ENCODE results near the gene CCDC14. TPM values are rescaled to one million over a fixed set of nuclear protein-coding genes. Genes with fewer than 3 reads are reported as not detected.
"Not testable (repeated sequence)": the region's sequence is repeated elsewhere in the genome, so short reads cannot be mapped to it uniquely, and the experiment has no call there.

CCDC14 gene
- total RNA-seq, 1 donor from 2014 or later: 22.6 TPM

- peaks cover 7% of the 10 kb centered on the region for H3K4me1 ChIP-seq
- peak overlapping the region in 1 of 2 donors; percentile 26 for H3K4me3 ChIP-seq
- H3K27ac ChIP-seq: no peak overlapping the region
- no peak for DNase-seq (ENCODE audit: extremely low spot score in 2 of 2)
- H3K27me3 ChIP-seq: no peaks in the 10 kb centered on the region
- H3K36me3 ChIP-seq: no peaks in the 10 kb centered on the region
- TF ChIP-seq CTCF (IDR thresholded peaks at IDR 0.05): no peak
- TF ChIP-seq POLR2A (IDR thresholded peaks at IDR 0.05): no peak
- TF ChIP-seq POLR2AphosphoS5 (IDR thresholded peaks at IDR 0.05; ENCODE audit: insufficient read depth in 1 of 2, low read depth in 1 of 2): no peak
- H3K9me3 ChIP-seq: no peaks in the 10 kb centered on the region
- intact Hi-C loops (cut with DNase I): no loop called here
Measured at GRCh38 chr3:123980539-123980938, 19.5 kb upstream of the CCDC14 start.

GRCh38 chr3:123979525-123980501 is 18.8 kb upstream of the CCDC14 start:
- intact Hi-C loops (cut with DNase I); H3K36me3 ChIP-seq: not testable (repeated sequence)
- peak in 1 of 2 donors; percentile 77 for DNase-seq (ENCODE audit: extremely low spot score in 2 of 2)

GRCh38 chr3:123976904-123977303 is 15.9 kb upstream of the CCDC14 start:
- intact Hi-C loops (cut with DNase I); H3K27ac ChIP-seq; H3K27me3 ChIP-seq; H3K36me3 ChIP-seq; H3K9me3 ChIP-seq; DNase-seq (ENCODE audit: extremely low spot score in 2 of 2); H3K4me1 ChIP-seq; H3K4me3 ChIP-seq: not testable (repeated sequence)

More at GRCh38 chr3:123979525-123980501, 18.8 kb upstream of the CCDC14 start:
- peak overlapping the region; percentile 20 to 26 for H3K4me3 ChIP-seq
- TF ChIP-seq CTCF (IDR thresholded peaks at IDR 0.05): peak; percentile 30 to 51 (median 38)
- not testable (repeated sequence) for H3K27me3 ChIP-seq, H3K9me3 ChIP-seq, H3K4me1 ChIP-seq, H3K27ac ChIP-seq

GRCh38 chr3:123976181-123976898 is 15.3 kb upstream of the CCDC14 start:
- DNase-seq (ENCODE audit: extremely low spot score in 2 of 2); H3K27me3 ChIP-seq; H3K9me3 ChIP-seq; H3K4me3 ChIP-seq; H3K27ac ChIP-seq; intact Hi-C loops (cut with DNase I); H3K36me3 ChIP-seq; H3K4me1 ChIP-seq: not testable (repeated sequence)

- H3K27me3 ChIP-seq; H3K9me3 ChIP-seq; DNase-seq (ENCODE audit: extremely low spot score in 2 of 2); H3K36me3 ChIP-seq; H3K4me3 ChIP-seq; H3K4me1 ChIP-seq; H3K27ac ChIP-seq; intact Hi-C loops (cut with DNase I): not testable (repeated sequence)
Measured at GRCh38 chr3:123975030-123975429, 14.0 kb upstream of the CCDC14 start.

- no peaks in the 10 kb centered on the region for H3K27me3 ChIP-seq
- intact Hi-C loops (cut with DNase I): no loop called here
- no peak for DNase-seq (ENCODE audit: extremely low spot score in 2 of 2)
- no peaks in the 10 kb centered on the region for H3K4me1 ChIP-seq
- no peak overlapping the region for H3K27ac ChIP-seq
- H3K36me3 ChIP-seq: no peaks in the 10 kb centered on the region
- no peaks in the 10 kb centered on the region for H3K9me3 ChIP-seq
- H3K4me3 ChIP-seq: no peak overlapping the region
- no peak for TF ChIP-seq CTCF (IDR thresholded peaks at IDR 0.05)
- TF ChIP-seq POLR2AphosphoS5 (IDR thresholded peaks at IDR 0.05; ENCODE audit: insufficient read depth in 1 of 2, low read depth in 1 of 2): no peak
- no peak for TF ChIP-seq POLR2A (IDR thresholded peaks at IDR 0.05)
Measured at GRCh38 chr3:123971406-123971805, 10.4 kb upstream of the CCDC14 start.

GRCh38 chr3:123967260-123967659 is 6.2 kb upstream of the CCDC14 start:
- intact Hi-C loops (cut with DNase I); H3K4me3 ChIP-seq; H3K9me3 ChIP-seq; H3K36me3 ChIP-seq; H3K27ac ChIP-seq; H3K4me1 ChIP-seq; DNase-seq (ENCODE audit: extremely low spot score in 2 of 2); H3K27me3 ChIP-seq: not testable (repeated sequence)

GRCh38 chr3:123966799-123967198 is 5.8 kb upstream of the CCDC14 start:
- H3K4me1 ChIP-seq; DNase-seq (ENCODE audit: extremely low spot score in 2 of 2); H3K4me3 ChIP-seq; intact Hi-C loops (cut with DNase I); H3K27ac ChIP-seq; H3K27me3 ChIP-seq; H3K9me3 ChIP-seq; H3K36me3 ChIP-seq: not testable (repeated sequence)

GRCh38 chr3:123964793-123965192 is 3.8 kb upstream of the CCDC14 start:
- H3K27ac ChIP-seq; DNase-seq (ENCODE audit: extremely low spot score in 2 of 2); H3K9me3 ChIP-seq; intact Hi-C loops (cut with DNase I); H3K36me3 ChIP-seq; H3K27me3 ChIP-seq; H3K4me3 ChIP-seq: not testable (repeated sequence)
- H3K4me1 ChIP-seq: peaks cover 10% of the 10 kb centered on the region

Measured in vagina (tissue), 2 donors.